Suprapubic skin (tissue), 4 donors: ENCODE data around the gene XCR1. TPM values are rescaled to one million over a fixed set of nuclear protein-coding genes. Genes with fewer than 3 reads are reported as not detected.

Experiments used
- DNase-seq, 2 donors: peaks; one replicate each; pipeline ENCODE4 v3.0.0-alpha.2; 2019; ENCODE audit warnings: low spot score in 2 of 2
- H3K27ac ChIP-seq: fragments of 200-600 bp; sonication (generic); one replicate; pipeline ENCODE4 v1.5.1; 2019
- H3K27me3 ChIP-seq: fragments of 200-600 bp; sonication (generic); one replicate; pipeline ENCODE4 v1.5.1; 2019
- H3K36me3 ChIP-seq: fragments of 200-600 bp; sonication (generic); one replicate; pipeline ENCODE4 v1.5.1; 2019
- H3K4me1 ChIP-seq: fragments of 200-600 bp; sonication (generic); one replicate; pipeline ENCODE4 v1.5.1; 2019
- H3K4me3 ChIP-seq: fragments of 200-600 bp; sonication (generic); one replicate; pipeline ENCODE4 v1.5.1; 2019; ENCODE audit warnings: mild to moderate bottlenecking
- H3K9me3 ChIP-seq: fragments of 200-600 bp; sonication (generic); one replicate; pipeline ENCODE4 v1.5.1; 2019
- CTCF ChIP-seq, 2 donors: fragments of 200-600 bp in 1 of 2; fragments of 450-650 bp in 1 of 2; sonication (generic) in 1 of 2; IDR thresholded peaks; one replicate each; pipeline ENCODE4 v1.5.1; 2016 to 2019; ENCODE audit warnings: antibody characterized with exemption in 2 of 2, mild to moderate bottlenecking in 1 of 2, moderate library complexity in 1 of 2
- EP300 ChIP-seq: sonication (generic); formaldehyde crosslinking; IDR thresholded peaks from one replicate; pipeline ENCODE4 v1.6.1; 2017; ENCODE audit warnings: antibody characterized with exemption
- POLR2A ChIP-seq, 2 donors: fragments of 450-650 bp; IDR thresholded peaks; one replicate each; pipeline ENCODE4 v1.6.1; 2017; ENCODE audit warnings: antibody characterized with exemption in 2 of 2, mild to moderate bottlenecking in 2 of 2, moderate library complexity in 2 of 2
- POLR2AphosphoS5 ChIP-seq, 3 donors: sonication (generic); formaldehyde crosslinking; IDR thresholded peaks; one replicate each; pipeline ENCODE4 v1.6.1; 2017; ENCODE audit warnings: antibody characterized with exemption in 3 of 3
- WGBS: methylation state at CpG from one replicate; pipeline ENCODE4 v1.1.5; 2018; 5-methylcytosine and 5-hydroxymethylcytosine counted together
- total RNA-seq, 4 donors: library from RNA; depleted of rRNA; stranded (reverse); fragments of >200 nt; gene quantifications; one replicate each; pipeline ENCODE4 v1.1.0, GENCODE V29; 2016

The XCR1 gene
- total RNA-seq, 4 donors from 2014 or later: 0.93 to 7.2 (median 1.9) TPM; not detected in 1

GRCh38 chr3:45980229-45980813, 47.0 kb downstream of the XCR1 start:
- H3K9me3 ChIP-seq: no peaks in the 10 kb centered on the region
- no peak for DNase-seq
- 86% methylated on average over 7 of the region's 7 CpGs for WGBS
- peaks cover 19% of the 10 kb centered on the region for H3K4me1 ChIP-seq
- no peak overlapping the region for H3K27ac ChIP-seq
- peaks cover 80% of the 10 kb centered on the region for H3K36me3 ChIP-seq
- no peaks in the 10 kb centered on the region for H3K27me3 ChIP-seq
- no peak overlapping the region for H3K4me3 ChIP-seq
- TF ChIP-seq POLR2AphosphoS5 (IDR thresholded peaks at IDR 0.05) (no peak), EP300 (no peak), POLR2A (IDR thresholded peaks at IDR 0.05) (no peak), CTCF (IDR thresholded peaks at IDR 0.05) (no peak)

DNA sequence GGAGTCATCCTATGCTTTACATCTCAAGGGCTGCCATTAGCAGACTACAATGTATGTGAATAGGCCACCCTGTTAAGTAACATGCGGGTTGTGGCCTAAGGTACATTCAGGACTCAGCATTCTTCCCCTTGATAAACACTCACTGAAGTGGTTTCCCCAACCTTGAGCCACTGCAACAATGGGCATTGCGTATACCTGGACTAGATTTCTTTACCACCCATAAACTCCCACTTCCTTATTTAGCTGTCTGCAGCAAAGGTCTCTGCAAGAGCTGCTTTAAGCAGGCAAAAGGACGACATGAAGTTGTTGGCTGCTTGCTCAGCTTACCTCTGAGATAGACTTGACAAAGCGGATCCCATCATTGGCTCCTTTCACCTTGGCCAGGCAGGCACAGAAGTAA, 47.9 kb downstream of the XCR1 start:
- Histone ChIP-seq H3K36me3 (peaks cover 82% of the 10 kb centered on the region), H3K27ac (no peak overlapping the region), H3K27me3 (no peaks in the 10 kb centered on the region), H3K9me3 (no peaks in the 10 kb centered on the region), H3K4me1 (peaks cover 11% of the 10 kb centered on the region), H3K4me3 (no peak overlapping the region)
- no peak for DNase-seq
- WGBS: 91% methylated on average over 4 of the region's 4 CpGs
- no peak for TF ChIP-seq CTCF (IDR thresholded peaks at IDR 0.05)
- TF ChIP-seq EP300: no peak
- TF ChIP-seq POLR2A (IDR thresholded peaks at IDR 0.05): no peak
- no peak for TF ChIP-seq POLR2AphosphoS5 (IDR thresholded peaks at IDR 0.05)

- no peak for DNase-seq
- peaks cover 85% of the 10 kb centered on the region for H3K36me3 ChIP-seq
These were observed 49.1 kb downstream of the XCR1 start for GRCh38 chr3:45978006-45978761.

DNA sequence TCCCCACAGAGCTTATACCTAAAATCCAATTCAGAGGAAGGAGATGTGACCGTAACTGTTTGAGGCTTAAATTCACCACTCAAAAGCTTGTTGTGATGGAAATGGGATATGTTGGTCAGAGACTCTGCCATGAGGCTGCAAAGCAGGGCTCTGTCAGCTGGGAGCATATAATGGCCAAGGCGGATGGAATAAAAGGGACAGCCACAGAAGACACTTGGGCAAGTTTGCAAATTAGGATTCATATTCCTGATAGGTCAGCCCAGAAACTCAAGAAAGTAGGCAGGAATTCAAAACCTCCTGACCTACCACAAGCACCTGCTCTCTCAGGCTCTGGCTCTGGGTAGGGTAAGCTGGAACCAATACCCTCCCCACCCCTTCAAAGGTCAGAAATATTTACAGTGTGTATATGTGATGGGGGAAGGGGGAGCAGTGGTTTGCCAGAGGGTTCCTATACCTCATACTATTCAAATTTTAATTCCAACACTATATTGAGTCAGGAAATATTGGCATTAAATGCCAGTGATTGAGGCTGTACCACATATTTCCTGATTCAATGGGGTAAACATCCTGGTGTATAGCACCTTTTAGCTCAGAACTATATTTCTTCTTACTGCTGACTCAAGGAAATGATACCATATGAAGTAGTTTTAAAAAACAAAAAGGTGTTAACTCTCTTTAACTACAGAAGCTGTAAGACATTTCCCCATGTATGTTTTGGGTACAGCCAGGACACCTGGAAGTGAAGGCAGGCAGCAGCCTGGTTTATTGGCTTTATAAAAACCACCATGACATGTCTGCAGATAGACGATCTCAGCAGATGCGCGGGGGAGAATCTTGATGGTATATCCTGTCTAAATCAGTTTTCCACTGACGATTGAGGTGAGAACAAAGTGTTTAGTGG, 50.8 kb downstream of the XCR1 start:
- Histone ChIP-seq H3K36me3 (peaks cover 72% of the 10 kb centered on the region), H3K4me1 (peaks cover 11% of the 10 kb centered on the region), H3K27ac (no peak overlapping the region), H3K9me3 (no peaks in the 10 kb centered on the region), H3K27me3 (no peaks in the 10 kb centered on the region), H3K4me3 (no peak overlapping the region)
- no peak for DNase-seq
- 85% methylated on average over 6 of the region's 6 CpGs for WGBS
- TF ChIP-seq EP300 (no peak), POLR2AphosphoS5 (IDR thresholded peaks at IDR 0.05) (no peak), POLR2A (IDR thresholded peaks at IDR 0.05) (no peak)

More at GRCh38 chr3:45978006-45978761, 49.1 kb downstream of the XCR1 start:
- peaks cover 11% of the 10 kb centered on the region for H3K4me1 ChIP-seq
- H3K27me3 ChIP-seq: no peaks in the 10 kb centered on the region
- no peak for TF ChIP-seq POLR2AphosphoS5 (IDR thresholded peaks at IDR 0.05)
- TF ChIP-seq POLR2A (IDR thresholded peaks at IDR 0.05): no peak
- TF ChIP-seq CTCF (IDR thresholded peaks at IDR 0.05): no peak
- no peak for TF ChIP-seq EP300
- no peak overlapping the region for H3K4me3 ChIP-seq
- WGBS: 57% methylated on average over 5 of the region's 5 CpGs
- no peaks in the 10 kb centered on the region for H3K9me3 ChIP-seq
- H3K27ac ChIP-seq: no peak overlapping the region

DNA sequence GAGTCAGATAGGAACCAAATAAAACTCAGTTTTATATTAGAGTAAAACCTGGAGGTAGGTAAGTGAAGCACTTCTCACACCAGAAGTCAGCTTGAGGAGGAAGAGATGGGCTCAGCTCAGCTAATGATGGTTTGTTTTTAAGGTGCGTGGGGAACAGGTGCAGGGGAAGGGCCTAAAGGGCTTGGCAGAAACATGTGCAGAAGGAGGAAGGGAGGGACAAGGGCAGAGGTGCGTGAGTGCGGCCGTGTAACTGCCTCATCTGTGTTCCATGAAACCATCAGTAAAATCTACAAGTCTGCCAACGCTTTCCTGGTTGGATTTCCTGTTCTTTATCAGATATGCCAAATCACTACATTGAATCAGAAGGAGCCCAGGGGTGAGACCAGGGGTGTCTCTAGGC, 51.6 kb downstream of the XCR1 start:
- Histone ChIP-seq H3K4me3 (no peak overlapping the region), H3K27me3 (no peaks in the 10 kb centered on the region), H3K27ac (no peak overlapping the region), H3K4me1 (peaks cover 11% of the 10 kb centered on the region), H3K36me3 (peaks cover 64% of the 10 kb centered on the region), H3K9me3 (no peaks in the 10 kb centered on the region)
- TF ChIP-seq POLR2A (IDR thresholded peaks at IDR 0.05) (no peak), EP300 (no peak), POLR2AphosphoS5 (IDR thresholded peaks at IDR 0.05) (no peak), CTCF (IDR thresholded peaks at IDR 0.05) (no peak)
- 43% methylated on average over 5 of the region's 5 CpGs for WGBS
- DNase-seq: no peak
